HCT116 (cell line): ENCODE measurements around the gene MYO10. TPM values are rescaled to one million over a fixed set of nuclear protein-coding genes. Genes with fewer than 3 reads are reported as not detected.

Experiments used
- ATAC-seq: fragments of 200-7000 bp; cut with Tn5 transposase; 2 replicates; pipeline ENCODE4 v1.9.1; 2020; ENCODE audit warnings: mild to moderate bottlenecking, moderate library complexity
- BruUV-seq: library from RNA; stranded (reverse); fragments of 400-500 nt; replicated peaks from 2 replicates; lab custom pipeline; 2021; lab: Mats Ljungman, UMichigan
- CTCF ChIA-PET: fragments of 300-600 bp; sonication (Branson Sonifier 250); formaldehyde crosslinking; loops from one replicate; lab custom pipeline; 2021; ENCODE audit warnings: antibody characterized with exemption; lab: Charles Lee
- POLR2A ChIA-PET: fragments of 300-600, 350-600 bp; sonication (Branson Sonifier 250); formaldehyde crosslinking; loops from one replicate; lab custom pipeline; 2021; ENCODE audit warnings: antibody characterized with exemption; lab: Charles Lee
- RAD21 ChIA-PET, 2 experiments: fragments of 300-600 bp; sonication (Branson Sonifier 250); formaldehyde crosslinking; loops; one replicate each; lab custom pipeline; 2023; ENCODE audit warnings: low total read pairs in 2 of 2; ENCODE audit not compliant: uncharacterized antibody in 2 of 2, unreplicated experiment in 2 of 2, low non-redundant PET in 1 of 2; lab: Charles Lee
- DNase-seq: peaks from one replicate; pipeline ENCODE4 v3.0.0-alpha.2; 2010; ENCODE audit warnings: low read depth, low spot score
- H2AFZ ChIP-seq: fragments of 200-600 bp; shearing (Covaris generic), sonication (generic); 2 replicates; pipeline ENCODE4 v1.6.1; 2017; ENCODE audit warnings: low read depth, mixed run types, mixed read lengths, antibody characterized with exemption, low read length; ENCODE audit not compliant: poor library complexity, severe bottlenecking
- H3K27ac ChIP-seq: 2 replicates; pipeline ENCODE4 v1.5.1; 2012; ENCODE audit warnings: low read depth, low read length
- H3K27me3 ChIP-seq: fragments of 200-600 bp; sonication (generic); 2 replicates; pipeline ENCODE4 v1.6.1; 2016; ENCODE audit warnings: mixed run types, low read length, mixed read lengths; ENCODE audit not compliant: insufficient read depth
- H3K36me3 ChIP-seq, 2 experiments: fragments of 200-500 bp in 1 of 2; fragments of 200-600 bp in 1 of 2; sonication (Bioruptor generic) in 1 of 2; sonication (generic) in 1 of 2; 2 replicates each; pipeline versions ENCODE4 v1.5.1 to v1.6.1; 2014 to 2016; ENCODE audit warnings: low read length in 2 of 2, inconsistent platforms in 1 of 2, mixed read lengths in 1 of 2, mixed run types in 1 of 2; ENCODE audit not compliant: insufficient read depth in 2 of 2, control insufficient read depth in 1 of 2
- H3K4me1 ChIP-seq, 2 experiments: fragments of 200-600 bp in 1 of 2; sonication (generic) in 1 of 2; 2 replicates each; pipeline versions ENCODE4 v1.5.1 to v1.6.1; 2012 to 2017; ENCODE audit warnings: low read length in 2 of 2, inconsistent platforms in 1 of 2, mild to moderate bottlenecking in 1 of 2, mixed read lengths in 1 of 2, mixed run types in 1 of 2, moderate library complexity in 1 of 2; ENCODE audit not compliant: insufficient read depth in 2 of 2, control insufficient read depth in 1 of 2
- H3K4me2 ChIP-seq: fragments of 200-600 bp; sonication (generic); 2 replicates; pipeline ENCODE4 v1.6.1; 2017; ENCODE audit warnings: mixed run types, low read length, mixed read lengths
- H3K4me3 ChIP-seq, 2 experiments: fragments of 200-600 bp in 1 of 2; sonication (generic) in 1 of 2; replicated peaks in 1 of 2; 2 replicates each; pipeline ENCODE4 v1.5.1; 2011 to 2016; ENCODE audit warnings: low read length in 2 of 2, control low read depth in 1 of 2, low read depth in 1 of 2, mild to moderate bottlenecking in 1 of 2, mixed read lengths in 1 of 2, mixed run types in 1 of 2
- H3K79me2 ChIP-seq: fragments of 200-600 bp; sonication (generic); 2 replicates; pipeline ENCODE4 v1.6.1; 2017; ENCODE audit warnings: mild to moderate bottlenecking, mixed run types, low read length, moderate library complexity, mixed read lengths; ENCODE audit not compliant: insufficient read depth
- H3K9ac ChIP-seq: fragments of 200-600 bp; sonication (generic); 2 replicates; pipeline ENCODE4 v1.6.1; 2016; ENCODE audit warnings: low read length, mixed read lengths
- H3K9me2 ChIP-seq: fragments of 200-600 bp; sonication (generic), shearing (Covaris generic); 2 replicates; pipeline ENCODE4 v1.6.1; 2017; ENCODE audit warnings: mixed run types, mild to moderate bottlenecking, moderate library complexity; ENCODE audit not compliant: insufficient read depth
- H3K9me3 ChIP-seq, 2 experiments: fragments of 200-500 bp in 1 of 2; fragments of 200-600 bp in 1 of 2; sonication (Bioruptor generic) in 1 of 2; sonication (generic) in 1 of 2; 2 replicates each; pipeline ENCODE4 v1.6.1; 2014 to 2017; ENCODE audit warnings: low read length in 2 of 2, mixed read lengths in 2 of 2, inconsistent platforms in 1 of 2, low read depth in 1 of 2, mild to moderate bottlenecking in 1 of 2, mixed run types in 1 of 2, moderate library complexity in 1 of 2; ENCODE audit not compliant: control insufficient read depth in 1 of 2, insufficient read depth in 1 of 2
- H4K20me1 ChIP-seq: fragments of 200-600 bp; sonication (generic), shearing (Covaris generic); 2 replicates; pipeline ENCODE4 v1.6.1; 2017; ENCODE audit warnings: mixed run types, mild to moderate bottlenecking, moderate library complexity; ENCODE audit not compliant: insufficient read depth
- ATF3 ChIP-seq: IDR thresholded peaks from 2 replicates; pipeline ENCODE4 v1.6.1; 2012
- CEBPB ChIP-seq: IDR thresholded peaks from 2 replicates; pipeline ENCODE4 v1.6.1; 2012; ENCODE audit warnings: low read depth
- CTCF ChIP-seq, 3 experiments: fragments of 200-600 bp in 1 of 3; sonication (generic) in 1 of 3; IDR thresholded peaks in 2 of 3; conservative IDR thresholded peaks in 1 of 3; 2 replicates each; pipeline ENCODE4 v1.5.1; 2012 to 2017; ENCODE audit warnings: low read depth in 2 of 3, low read length in 2 of 3, antibody characterized with exemption in 1 of 3, borderline replicate concordance in 1 of 3, control low read depth in 1 of 3, mild to moderate bottlenecking in 1 of 3, mixed read lengths in 1 of 3, mixed run types in 1 of 3, moderate library complexity in 1 of 3; ENCODE audit not compliant: insufficient read depth in 1 of 3
- EGR1 ChIP-seq: IDR thresholded peaks from 2 replicates; pipeline ENCODE4 v1.6.1; 2012; ENCODE audit warnings: low read depth
- ELF1 ChIP-seq: IDR thresholded peaks from 2 replicates; pipeline ENCODE4 v1.6.1; 2012; ENCODE audit warnings: low read depth, borderline replicate concordance
- EZH2phosphoT487 ChIP-seq: fragments of 200-600 bp; IDR thresholded peaks from 2 replicates; pipeline ENCODE4 v1.6.1; 2018; ENCODE audit warnings: antibody characterized with exemption, borderline replicate concordance
- FOSL1 ChIP-seq: IDR thresholded peaks from 2 replicates; pipeline ENCODE4 v1.6.1; 2012; ENCODE audit warnings: low read depth
- JUND ChIP-seq: IDR thresholded peaks from 2 replicates; pipeline ENCODE4 v1.6.1; 2012
- MAX ChIP-seq: IDR thresholded peaks from 2 replicates; pipeline ENCODE4 v1.6.1; 2012
- POLR2A ChIP-seq: IDR thresholded peaks from 2 replicates; pipeline ENCODE4 v1.7.0; 2011; ENCODE audit warnings: borderline replicate concordance; ENCODE audit not compliant: insufficient read depth, insufficient read length; ENCODE audit errors: extremely low read depth
- POLR2AphosphoS5 ChIP-seq: IDR thresholded peaks from 2 replicates; pipeline ENCODE4 v1.6.1; 2011; ENCODE audit warnings: mild to moderate bottlenecking, low read depth, low read length, moderate library complexity
- RAD21 ChIP-seq: IDR thresholded peaks from 2 replicates; pipeline ENCODE4 v1.6.1; 2012; ENCODE audit warnings: low read depth, mild to moderate bottlenecking
- REST ChIP-seq: IDR thresholded peaks from 2 replicates; pipeline ENCODE4 v1.6.1; 2012; ENCODE audit warnings: low read depth
- SP1 ChIP-seq: IDR thresholded peaks from 2 replicates; pipeline ENCODE4 v1.6.1; 2012; ENCODE audit warnings: low read depth
- SRF ChIP-seq: IDR thresholded peaks from 2 replicates; pipeline ENCODE4 v1.6.1; 2012; ENCODE audit warnings: low read depth
- TCF7L2 ChIP-seq: IDR thresholded peaks from 2 replicates; pipeline ENCODE4 v1.7.0; 2011; ENCODE audit warnings: borderline replicate concordance, inconsistent platforms; ENCODE audit not compliant: insufficient read depth, insufficient read length; ENCODE audit errors: extremely low read depth
- YY1 ChIP-seq: IDR thresholded peaks from 2 replicates; pipeline ENCODE4 v1.6.1; 2011; ENCODE audit warnings: low read length, low read depth, moderate library complexity, mild to moderate bottlenecking; ENCODE audit not compliant: insufficient replicate concordance; ENCODE audit errors: extremely low read depth
- ZFX ChIP-seq: fragments of 450-650 bp; IDR thresholded peaks from 2 replicates; pipeline ENCODE4 v1.6.1; 2017
- ZNF274 ChIP-seq: fragments of 200-500 bp; sonication (Bioruptor generic); IDR thresholded peaks from 2 replicates; pipeline ENCODE4 v1.6.1; 2014; ENCODE audit warnings: mild to moderate bottlenecking, low read depth, low read length, inconsistent platforms
- intact Hi-C: fragments of 100-400 bp; cut with micrococcal nuclease; formaldehyde crosslinking; loops from 2 replicates; pipeline ENCODE4 v1.10.0; 2022
- total RNA-seq: library from RNA; stranded (reverse); gene quantifications from one replicate; pipeline ENCODE4 v1.2.1, GENCODE V29; 2021; ENCODE audit not compliant: unreplicated experiment

Gene MYO10
- total RNA-seq, 1 experiment from 2014 or later = 34.9 TPM

- TF ChIP-seq ELF1 = no peak
These were observed 33.2 kb downstream of the MYO10 start (continued) for GRCh38 chr5:16902846-16903245.

GRCh38 chr5:16901021-16901644 lies 35.0 kb downstream of the MYO10 start:
- Histone ChIP-seq H3K27ac (no peak overlapping the region), H3K27me3 (no peaks in the 10 kb centered on the region), H3K9ac (no peak overlapping the region), H3K9me3 (no peaks in the 10 kb centered on the region), H3K4me3 (no peak overlapping the region), H3K9me2 (no peaks in the 10 kb centered on the region), H4K20me1 (no peaks in the 10 kb centered on the region), H2AFZ (no peak overlapping the region), H3K36me3 (no peaks in the 10 kb centered on the region), H3K79me2 (peaks cover 85% of the 10 kb centered on the region), H3K4me1 (peaks cover 63 to 76% of the 10 kb centered on the region in 2 experiments), H3K4me2 (no peak overlapping the region)
- TF ChIP-seq REST (no peak), ZNF274 (no peak), ELF1 (no peak), POLR2A (no peak), CEBPB (no peak), MAX (no peak), SP1 (no peak), POLR2AphosphoS5 (no peak), RAD21 (no peak), EZH2phosphoT487 (no peak), FOSL1 (no peak), SRF (no peak), TCF7L2 (no peak), ATF3 (no peak), ZFX (no peak), CTCF (IDR thresholded peaks at IDR 0.05 in 2 of 3, conservative IDR thresholded peaks at IDR 0.05 in 1 of 3; ENCODE audit: borderline replicate concordance in 1 of 3, insufficient read depth in 1 of 3, low read depth in 2 of 3, low read length in 2 of 3) (no peak), EGR1 (no peak), YY1 (no peak), JUND (no peak)
- no peak for ATAC-seq
- BruUV-seq = no TSS peak
- POLR2A ChIA-PET = no interaction called here
- no peak for DNase-seq
- RAD21 ChIA-PET = no interaction called here
- CTCF ChIA-PET = no interaction called here
- intact Hi-C loops = no loop called here
